Gastroesophageal sphincter (tissue), 4 donors: ENCODE data around the gene KIF13A. TPM values are rescaled to one million over a fixed set of nuclear protein-coding genes. Genes with fewer than 3 reads are reported as not detected.

Source experiments
- ATAC-seq: fragments of 150-250 bp; one replicate; pipeline ENCODE4 v1.9.1; 2016; ENCODE audit warnings: mild to moderate bottlenecking, moderate library complexity
- H3K27ac ChIP-seq, 4 donors: fragments of 200-600 bp; sonication (generic) in 3 of 4; 1 replicate in 3 of 4; 2 replicates in 1 of 4; pipeline ENCODE4 v1.5.1; 2016 to 2019
- H3K27me3 ChIP-seq: fragments of 200-600 bp; sonication (generic); one replicate; pipeline ENCODE4 v1.5.1; 2019
- H3K36me3 ChIP-seq, 2 donors: fragments of 200-600 bp; sonication (generic); one replicate each; pipeline ENCODE4 v1.5.1; 2019; ENCODE audit warnings: control low read depth in 1 of 2
- H3K4me1 ChIP-seq, 3 donors: fragments of 200-600 bp; sonication (generic); 1 replicate in 2 of 3; 2 replicates in 1 of 3; pipeline ENCODE4 v1.5.1; 2016 to 2019; ENCODE audit warnings: control low read depth in 2 of 3
- H3K4me3 ChIP-seq, 2 donors: fragments of 200-600 bp; sonication (generic); one replicate each; pipeline ENCODE4 v1.5.1; 2019; ENCODE audit warnings: mild to moderate bottlenecking in 1 of 2, moderate library complexity in 1 of 2
- H3K9me3 ChIP-seq, 3 donors: fragments of 200-600 bp; sonication (generic); one replicate each; pipeline ENCODE4 v1.5.1; 2017 to 2019; ENCODE audit warnings: control low read depth in 2 of 3
- CTCF ChIP-seq, 4 experiments: fragments of 200-600 bp in 2 of 4; fragments of 450-650 bp in 2 of 4; sonication (generic) in 1 of 4; IDR thresholded peaks; one replicate each; pipeline ENCODE4 v1.5.1; 2017 to 2019; ENCODE audit warnings: antibody characterized with exemption in 4 of 4, mild to moderate bottlenecking in 2 of 4, moderate library complexity in 2 of 4
- EP300 ChIP-seq: sonication (generic); formaldehyde crosslinking; IDR thresholded peaks from one replicate; pipeline ENCODE4 v1.6.1; 2017; ENCODE audit warnings: antibody characterized with exemption, mild to moderate bottlenecking
- POLR2A ChIP-seq, 2 donors: fragments of 450-650 bp; IDR thresholded peaks; one replicate each; pipeline ENCODE4 v1.6.1; 2017; ENCODE audit warnings: antibody characterized with exemption in 2 of 2, mild to moderate bottlenecking in 2 of 2, moderate library complexity in 1 of 2
- POLR2AphosphoS5 ChIP-seq: sonication (generic); formaldehyde crosslinking; IDR thresholded peaks from one replicate; pipeline ENCODE4 v1.6.1; 2017; ENCODE audit warnings: antibody characterized with exemption
- WGBS, 2 donors: methylation state at CpG; one replicate each; pipeline ENCODE4 v1.1.5; 2018; ENCODE audit warnings: low coverage in 1 of 2; 5-methylcytosine and 5-hydroxymethylcytosine counted together
- total RNA-seq, 4 donors: library from RNA; depleted of rRNA; stranded (reverse); fragments of >200 nt; gene quantifications; one replicate each; pipeline ENCODE4 v1.1.0, GENCODE V29; 2016

KIF13A gene
- total RNA-seq, 4 donors from 2014 or later: 67.7 to 98.9 (median 84.1) TPM

GRCh38 chr6:17828149-17828548 lies 159.3 kb downstream of the KIF13A start:
- ATAC-seq: no peak
- Histone ChIP-seq H3K36me3 (peaks cover 0 to 89% of the 10 kb centered on the region in 2 donors), H3K9me3 (no peaks in the 10 kb centered on the region), H3K4me3 (no peak overlapping the region), H3K27me3 (no peaks in the 10 kb centered on the region), H3K27ac (no peak overlapping the region), H3K4me1 (peaks cover 5 to 10% (median 6%) of the 10 kb centered on the region in 3 donors)
- TF ChIP-seq POLR2AphosphoS5 (no peak), EP300 (no peak), CTCF (IDR thresholded peaks at IDR 0.05) (no peak), POLR2A (IDR thresholded peaks at IDR 0.05) (no peak)
- WGBS, 2 donors: 89 to 93% methylated on average over 3 to 5 of the region's 5 CpGs

GRCh38 chr6:17826301-17826700 lies 161.1 kb downstream of the KIF13A start:
- TF ChIP-seq EP300 (no peak), CTCF (IDR thresholded peaks at IDR 0.05) (no peak), POLR2A (IDR thresholded peaks at IDR 0.05) (no peak), POLR2AphosphoS5 (no peak)
- H3K27me3 ChIP-seq: no peaks in the 10 kb centered on the region
- ATAC-seq: no peak
- H3K4me1 ChIP-seq: peaks cover 3 to 4% (median 3%) of the 10 kb centered on the region in 3 donors
- peaks cover 0 to 96% of the 10 kb centered on the region in 2 donors for H3K36me3 ChIP-seq
- H3K27ac ChIP-seq: no peak overlapping the region
- no peak overlapping the region for H3K4me3 ChIP-seq
- no peaks in the 10 kb centered on the region for H3K9me3 ChIP-seq

- H3K4me1 ChIP-seq: no peaks in the 10 kb centered on the region
- ATAC-seq: no peak
- no peaks in the 10 kb centered on the region for H3K9me3 ChIP-seq
- WGBS, 2 donors: 90 to 91% methylated on average over 7 of the region's 7 CpGs
- no peak overlapping the region for H3K27ac ChIP-seq
- no peak overlapping the region for H3K4me3 ChIP-seq
- H3K27me3 ChIP-seq: no peaks in the 10 kb centered on the region
- no peak for TF ChIP-seq POLR2AphosphoS5
- no peak for TF ChIP-seq CTCF (IDR thresholded peaks at IDR 0.05)
- TF ChIP-seq EP300: no peak
- no peak for TF ChIP-seq POLR2A (IDR thresholded peaks at IDR 0.05)
- peaks cover 0 to 68% of the 10 kb centered on the region in 2 donors for H3K36me3 ChIP-seq
These were observed 167.4 kb downstream of the KIF13A start for GRCh38 chr6:17820055-17820454.

- no peaks in the 10 kb centered on the region for H3K9me3 ChIP-seq
- no peak overlapping the region for H3K4me3 ChIP-seq
- no peaks in the 10 kb centered on the region for H3K27me3 ChIP-seq
- 60 to 80% methylated on average over 1 of the region's 1 CpG for WGBS, 2 donors
- peaks cover 0 to 66% of the 10 kb centered on the region in 2 donors for H3K36me3 ChIP-seq
- no peak for ATAC-seq
- TF ChIP-seq POLR2A (IDR thresholded peaks at IDR 0.05) (no peak), CTCF (IDR thresholded peaks at IDR 0.05) (no peak), EP300 (no peak), POLR2AphosphoS5 (no peak)
- no peak overlapping the region for H3K27ac ChIP-seq
- H3K4me1 ChIP-seq: no peaks in the 10 kb centered on the region
These were observed 169.7 kb downstream of the KIF13A start for GRCh38 chr6:17817763-17818162.

GRCh38 chr6:17816921-17817611 lies 170.4 kb downstream of the KIF13A start:
- ATAC-seq: no peak
- no peak overlapping the region for H3K27ac ChIP-seq
- H3K4me1 ChIP-seq: no peaks in the 10 kb centered on the region
- no peak overlapping the region for H3K4me3 ChIP-seq
- TF ChIP-seq EP300 (no peak), CTCF (IDR thresholded peaks at IDR 0.05) (no peak), POLR2AphosphoS5 (no peak), POLR2A (IDR thresholded peaks at IDR 0.05) (no peak)
- no peaks in the 10 kb centered on the region for H3K9me3 ChIP-seq
- 43 to 50% methylated on average over 4 to 6 of the region's 14 CpGs for WGBS, 2 donors
- H3K36me3 ChIP-seq: peaks cover 0 to 65% of the 10 kb centered on the region in 2 donors
- H3K27me3 ChIP-seq: no peaks in the 10 kb centered on the region
